Activated CD8-positive, alpha-beta memory T cell treated with anti-CD3 and anti-CD28 coated beads, Interleukin-2, amount 10 ng/mL, durations not matched to agents 7 days and 5 days (primary cell): ENCODE results near the gene NID1. TPM values are rescaled to one million over a fixed set of nuclear protein-coding genes. Genes with fewer than 3 reads are reported as not detected.
"Not testable (repeated sequence)": the region's sequence is repeated elsewhere in the genome, so short reads cannot be mapped to it uniquely, and the experiment has no call there.

Experiments
- ATAC-seq: fragments of 150-1000 bp; cut with Tn5 transposase; one replicate; pipeline ENCODE4 v1.10.0; 2021; ENCODE audit warnings: moderate library complexity
- CTCF ChIA-PET: fragments of 350-600 bp; sonication (Branson Sonifier 250); formaldehyde crosslinking; loops from one replicate; lab custom pipeline; 2021; ENCODE audit warnings: antibody characterized with exemption; lab: Charles Lee
- DNase-seq: peaks from one replicate; pipeline ENCODE4 v3.0.0-alpha.2; 2020
- H3K27ac Mint-ChIP-seq: one replicate; pipeline ENCODE4 v1.8.0; 2021; ENCODE audit warnings: mild to moderate bottlenecking, mixed read lengths
- H3K27me3 Mint-ChIP-seq: one replicate; pipeline ENCODE4 v1.8.0; 2021; ENCODE audit warnings: mixed read lengths
- H3K36me3 Mint-ChIP-seq: one replicate; pipeline ENCODE4 v1.8.0; 2021; ENCODE audit warnings: mild to moderate bottlenecking, mixed read lengths
- H3K4me1 Mint-ChIP-seq: one replicate; pipeline ENCODE4 v1.8.0; 2021; ENCODE audit warnings: mixed read lengths
- H3K4me3 Mint-ChIP-seq: one replicate; pipeline ENCODE4 v1.8.0; 2021; ENCODE audit warnings: mild to moderate bottlenecking, moderate library complexity, mixed read lengths
- H3K9me3 Mint-ChIP-seq: one replicate; pipeline ENCODE4 v1.8.0; 2022; ENCODE audit warnings: low read depth, mixed read lengths
- total RNA-seq, 2 experiments: library from RNA; stranded (reverse); gene quantifications; one replicate each; pipeline ENCODE4 v1.2.3, GENCODE V29; 2021

Gene NID1
- total RNA-seq, 2 experiments from 2014 or later: 0.38 to 0.52 TPM

DNA sequence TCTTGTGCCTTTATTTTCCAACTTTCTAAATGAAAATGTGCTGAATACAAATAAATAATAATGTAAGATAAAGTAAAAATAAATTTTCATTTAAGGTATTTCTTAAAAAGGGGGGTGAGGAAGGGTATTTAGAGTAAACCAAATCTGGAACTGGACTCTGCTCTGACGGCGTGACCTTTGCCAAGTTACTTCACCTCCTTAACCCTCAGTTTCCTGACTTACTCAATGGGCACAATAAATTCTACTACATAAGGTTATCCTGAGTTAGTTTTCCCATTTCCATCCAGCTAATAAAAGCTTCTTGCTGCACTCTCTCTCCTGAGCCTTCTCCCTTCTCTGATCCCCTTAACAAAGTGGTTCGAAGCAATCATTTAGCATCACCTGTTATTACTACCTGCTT lies 93.9 kb downstream of the NID1 start:
- Mint-ChIP-seq H3K27me3 (peaks cover 10% of the 10 kb centered on the region), H3K9me3 (no peaks in the 10 kb centered on the region), H3K4me1 (peaks cover 22% of the 10 kb centered on the region), H3K27ac (peak overlapping the region; percentile 93), H3K4me3 (peak overlapping the region; percentile 68), H3K36me3 (no peaks in the 10 kb centered on the region)
- CTCF ChIA-PET: interaction anchor here (0.7 to 3.8 kb wide), 55 partner anchors 8 to 843 kb away, joined by 3 to 72 read pairs (median 6); partner anchors contain the start of genes B3GALNT2 and LYST
- no peak for DNase-seq
- no peak for ATAC-seq

DNA sequence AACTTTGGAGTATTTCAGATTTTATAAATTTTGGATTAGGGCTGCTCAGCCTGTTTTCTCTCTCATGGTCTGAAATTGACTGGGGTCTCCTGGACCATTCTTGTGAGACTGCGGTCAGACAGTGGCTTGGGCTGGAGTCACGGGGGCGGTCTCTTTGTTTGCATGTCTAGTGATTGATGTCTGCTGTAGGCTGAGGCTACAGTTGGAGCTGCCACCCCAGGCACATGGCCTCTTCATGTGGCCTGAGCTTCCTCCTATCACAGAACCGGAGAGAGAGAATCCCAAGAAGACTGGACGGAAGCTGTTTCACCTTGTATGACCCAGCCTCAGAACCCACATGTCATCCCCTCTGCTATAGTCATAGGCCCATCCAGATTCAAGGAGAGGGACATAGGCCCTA lies 96.1 kb downstream of the NID1 start:
- Mint-ChIP-seq H3K27ac (no peak overlapping the region), H3K4me1 (peaks cover 22% of the 10 kb centered on the region), H3K27me3 (peaks cover 16% of the 10 kb centered on the region), H3K36me3 (no peaks in the 10 kb centered on the region), H3K4me3 (no peak overlapping the region), H3K9me3 (no peaks in the 10 kb centered on the region)
- DNase-seq (no peak), ATAC-seq (no peak)
- CTCF ChIA-PET: interaction anchor here (1.3 to 3.8 kb wide), 2 partner anchors 103 to 455 kb away, joined by 4 to 20 read pairs; no protein-coding TSS in a partner anchor

DNA sequence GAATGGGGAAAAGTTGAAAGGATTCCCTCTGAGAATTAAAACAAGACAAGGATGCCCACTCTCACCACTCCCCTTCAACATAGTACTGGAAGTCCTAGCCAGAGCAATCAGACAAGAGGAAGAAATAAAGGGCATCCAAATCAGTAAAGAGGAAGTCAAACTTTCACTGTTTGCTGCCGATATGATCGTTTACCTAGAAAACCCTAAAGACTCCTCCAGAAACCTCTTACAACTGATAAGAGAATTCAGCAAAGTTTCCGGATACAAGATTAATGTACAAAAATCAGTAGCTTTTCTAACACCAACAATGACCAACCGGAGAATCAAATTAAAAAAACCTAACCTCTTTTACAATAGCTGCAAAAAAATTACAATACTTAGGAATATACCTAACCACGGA lies 98.8 kb downstream of the NID1 start:
- not testable (repeated sequence) for DNase-seq, H3K27ac Mint-ChIP-seq, H3K36me3 Mint-ChIP-seq, H3K9me3 Mint-ChIP-seq, ATAC-seq, H3K4me3 Mint-ChIP-seq, H3K4me1 Mint-ChIP-seq
- CTCF ChIA-PET: interaction anchor here (1.6 kb wide), 1 partner anchor 11 kb away, joined by 3 read pairs; no protein-coding TSS in a partner anchor
- H3K27me3 Mint-ChIP-seq: peaks cover 21% of the 10 kb centered on the region

DNA sequence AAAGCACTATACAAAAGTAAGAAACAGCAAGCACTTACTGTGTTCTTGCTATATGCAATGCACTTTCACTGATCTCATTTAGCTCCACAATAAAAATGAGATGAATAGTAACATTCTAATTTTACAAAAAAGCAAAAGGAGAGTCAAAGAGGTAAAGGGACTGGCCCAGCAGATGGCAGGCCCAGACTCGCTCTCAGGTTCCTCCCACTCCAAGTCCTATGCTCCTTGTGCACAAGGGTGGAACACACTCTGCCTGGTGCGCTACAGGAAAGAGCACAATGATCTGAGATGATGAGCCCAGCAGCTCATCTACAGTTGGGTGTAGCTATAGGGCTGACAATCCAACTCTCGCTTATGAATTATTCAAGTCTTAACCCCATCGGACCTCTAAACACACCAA lies 104.1 kb downstream of the NID1 start:
- H3K9me3 Mint-ChIP-seq: no peaks in the 10 kb centered on the region
- H3K27me3 Mint-ChIP-seq: peaks cover 17% of the 10 kb centered on the region
- no peak for DNase-seq
- peaks cover 3% of the 10 kb centered on the region for H3K36me3 Mint-ChIP-seq
- no peak overlapping the region for H3K27ac Mint-ChIP-seq
- ATAC-seq: no peak
- no peak overlapping the region for H3K4me3 Mint-ChIP-seq
- H3K4me1 Mint-ChIP-seq: peaks cover 1% of the 10 kb centered on the region
- CTCF ChIA-PET: interaction anchor here (0.7 to 9.4 kb wide), 2 partner anchors 11 to 291 kb away, joined by 4 to 68 read pairs; no protein-coding TSS in a partner anchor

DNA sequence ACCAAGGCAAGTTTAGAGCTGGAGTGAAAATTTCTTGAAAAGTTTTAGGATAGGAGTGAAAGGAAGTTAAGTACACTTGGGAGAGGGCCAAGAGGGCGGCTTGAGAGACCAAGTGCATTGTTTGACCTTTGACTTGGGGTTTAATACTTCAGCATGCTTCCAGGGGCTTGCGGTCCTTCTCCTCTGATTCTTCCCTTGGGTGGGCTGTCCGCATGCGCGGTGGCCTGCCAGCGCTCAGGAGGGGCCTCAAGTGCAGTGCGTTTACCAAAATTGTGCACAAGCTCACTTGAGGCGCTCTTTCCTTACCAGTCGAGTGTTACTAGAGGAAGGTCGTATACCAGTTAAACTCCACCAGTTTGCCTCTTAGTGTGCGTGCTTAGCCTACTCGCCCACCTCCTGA lies 106.9 kb downstream of the NID1 start:
- H3K27me3 Mint-ChIP-seq: peaks cover 19% of the 10 kb centered on the region
- no peaks in the 10 kb centered on the region for H3K9me3 Mint-ChIP-seq
- H3K27ac Mint-ChIP-seq: no peak overlapping the region
- ATAC-seq (no peak), DNase-seq (no peak)
- peaks cover 4% of the 10 kb centered on the region for H3K36me3 Mint-ChIP-seq
- no peak overlapping the region for H3K4me3 Mint-ChIP-seq
- peaks cover 28% of the 10 kb centered on the region for H3K4me1 Mint-ChIP-seq
- CTCF ChIA-PET: interaction anchor here (0.7 to 9.4 kb wide), 3 partner anchors 14 to 50 kb away, joined by 3 to 68 read pairs (median 4); no protein-coding TSS in a partner anchor

DNA sequence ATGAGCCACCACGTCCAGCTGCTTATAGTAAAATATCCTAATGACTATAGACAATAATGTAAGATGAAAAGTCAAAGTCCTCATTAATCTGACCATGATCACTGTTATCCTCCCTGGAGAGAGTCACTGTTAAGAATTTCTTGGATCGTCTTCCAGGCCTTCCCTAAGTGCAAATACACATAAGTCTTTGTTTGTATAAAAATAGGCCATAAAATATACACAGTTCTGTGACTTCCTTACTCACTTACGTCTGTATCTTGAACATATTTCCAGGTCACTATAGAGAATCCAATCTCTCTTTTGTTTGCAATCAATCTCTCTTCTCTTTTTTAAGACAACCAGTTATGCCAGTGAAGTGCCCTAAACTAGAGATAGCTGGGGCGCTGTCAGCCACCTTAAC lies 109.1 kb downstream of the NID1 start:
- peaks cover 38% of the 10 kb centered on the region for H3K4me1 Mint-ChIP-seq
- H3K9me3 Mint-ChIP-seq: no peaks in the 10 kb centered on the region
- DNase-seq (no peak), ATAC-seq (no peak)
- peaks cover 18% of the 10 kb centered on the region for H3K27me3 Mint-ChIP-seq
- CTCF ChIA-PET: interaction anchor here (1.4 to 9.4 kb wide), 4 partner anchors 9 to 71 kb away, joined by 3 to 68 read pairs (median 4); no protein-coding TSS in a partner anchor
- H3K36me3 Mint-ChIP-seq: peaks cover 2% of the 10 kb centered on the region
- H3K4me3 Mint-ChIP-seq: no peak overlapping the region
- H3K27ac Mint-ChIP-seq: no peak overlapping the region

DNA sequence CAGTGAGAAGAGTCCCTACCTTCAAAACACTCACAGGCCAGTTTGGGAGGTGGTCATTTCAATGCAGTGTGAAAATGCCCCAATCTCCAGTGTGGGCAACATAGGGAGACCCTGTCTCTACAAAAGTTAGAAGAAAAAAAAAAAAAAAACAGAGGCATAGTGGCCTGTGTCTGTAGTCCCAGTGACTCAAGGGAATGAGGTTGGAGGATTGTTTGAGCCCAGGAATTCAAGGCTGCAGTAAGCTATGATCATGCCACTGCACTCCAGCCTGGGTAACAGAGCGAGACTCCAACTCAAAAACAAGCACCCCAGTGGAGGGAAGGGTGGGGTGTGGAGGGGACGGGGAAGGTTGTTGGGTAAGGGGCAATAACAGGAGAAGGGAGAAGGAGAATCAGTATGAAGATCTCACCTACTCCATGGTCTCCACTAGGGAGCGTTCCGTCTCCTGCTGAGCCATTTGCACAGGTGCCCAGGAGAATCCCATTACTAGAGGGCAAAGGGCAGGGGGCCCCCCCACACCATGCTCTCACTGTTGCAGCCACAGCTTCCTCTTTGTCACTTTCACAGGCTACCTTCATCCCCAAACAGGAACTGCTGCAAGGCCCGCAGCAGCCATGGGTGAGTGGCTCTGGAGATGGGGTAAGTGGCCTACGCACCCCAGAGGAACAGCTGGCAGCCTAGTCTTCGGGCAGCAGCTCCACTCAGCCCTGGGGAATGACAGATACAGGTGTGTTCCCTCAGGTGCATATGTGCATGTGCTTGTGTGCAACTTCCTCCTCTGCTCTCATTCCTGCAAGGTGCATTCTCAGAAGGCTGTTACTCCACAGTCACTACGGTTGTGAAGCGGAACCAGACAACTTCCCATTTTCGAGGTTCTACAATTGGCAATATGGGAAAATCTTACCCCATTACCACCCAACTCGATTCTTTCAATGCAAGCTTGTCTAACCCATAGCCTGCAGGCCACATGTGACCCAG lies 110.3 kb downstream of the NID1 start:
- peak; percentile 78 for DNase-seq
- peaks cover 38% of the 10 kb centered on the region for H3K4me1 Mint-ChIP-seq
- no peak overlapping the region for H3K27ac Mint-ChIP-seq
- peaks cover 2% of the 10 kb centered on the region for H3K36me3 Mint-ChIP-seq
- peaks cover 19% of the 10 kb centered on the region for H3K27me3 Mint-ChIP-seq
- ATAC-seq: peak; percentile 85
- H3K4me3 Mint-ChIP-seq: no peak overlapping the region
- CTCF ChIA-PET: interaction anchor here (0.6 to 9.4 kb wide), 7 partner anchors 8 to 435 kb away, joined by 3 to 68 read pairs (median 3); partner anchors contain the start of gene LYST
- no peaks in the 10 kb centered on the region for H3K9me3 Mint-ChIP-seq

DNA sequence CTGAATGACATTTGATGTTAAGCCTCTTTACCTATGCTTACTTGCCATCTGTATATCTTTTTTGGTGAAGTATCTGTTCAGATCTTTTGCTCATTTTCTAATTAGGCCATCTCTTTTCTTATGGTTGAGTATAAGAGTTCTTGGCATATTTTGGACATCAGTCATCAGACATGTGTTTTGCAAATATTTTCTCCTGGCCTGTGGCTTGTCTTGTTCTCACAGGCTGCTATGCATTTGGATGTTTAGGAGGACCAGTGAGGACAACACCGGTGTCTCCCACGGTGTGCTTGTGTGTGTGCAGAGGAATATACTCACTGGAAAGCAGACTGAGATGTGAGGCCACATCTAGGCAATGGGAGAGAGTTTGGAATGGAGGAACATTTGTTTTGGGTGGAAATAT lies 111.1 kb downstream of the NID1 start:
- CTCF ChIA-PET: interaction anchor here (1.4 to 9.4 kb wide), 3 partner anchors 18 to 88 kb away, joined by 3 to 68 read pairs (median 9); partner anchors contain the start of gene LYST
- ATAC-seq: no peak
- peaks cover 38% of the 10 kb centered on the region for H3K4me1 Mint-ChIP-seq

DNA sequence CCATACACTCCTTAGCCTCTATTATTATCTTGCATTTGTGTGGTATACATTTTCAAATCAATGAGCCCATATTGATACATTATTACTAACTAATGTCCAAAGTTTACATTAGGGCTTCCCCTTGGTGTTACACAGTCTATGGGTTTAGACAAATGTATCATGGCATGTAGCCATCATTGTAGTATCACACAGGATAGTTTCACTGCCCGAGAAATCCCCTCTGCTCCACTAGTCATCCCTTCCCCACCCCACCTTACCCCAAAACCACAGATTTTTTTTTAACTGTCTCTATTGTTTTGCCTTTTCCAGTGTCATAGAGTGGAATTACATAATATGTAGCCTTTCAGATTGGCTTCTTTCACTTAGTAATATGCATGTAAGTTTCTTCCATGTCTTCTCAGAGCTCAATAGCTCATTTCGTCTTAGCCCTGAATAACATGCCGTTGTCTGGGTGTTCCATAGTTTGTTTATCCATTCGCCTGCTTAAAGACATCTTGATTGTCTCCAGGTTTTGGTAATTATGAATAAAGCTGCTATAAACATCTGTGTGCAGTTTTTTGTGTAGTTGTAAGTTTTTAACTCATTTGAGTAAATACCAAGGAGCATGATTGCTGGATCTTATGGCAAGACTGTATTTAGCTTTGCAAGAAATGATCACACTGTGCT lies 111.8 kb downstream of the NID1 start:
- peak; percentile 60 for ATAC-seq
- no peaks in the 10 kb centered on the region for H3K9me3 Mint-ChIP-seq

More for the DNA sequence above, 111.1 kb downstream of the NID1 start:
- Mint-ChIP-seq H3K36me3 (peaks cover 2% of the 10 kb centered on the region), H3K27ac (no peak overlapping the region), H3K27me3 (peaks cover 19% of the 10 kb centered on the region), H3K9me3 (no peaks in the 10 kb centered on the region), H3K4me3 (no peak overlapping the region)
- DNase-seq: no peak

DNA sequence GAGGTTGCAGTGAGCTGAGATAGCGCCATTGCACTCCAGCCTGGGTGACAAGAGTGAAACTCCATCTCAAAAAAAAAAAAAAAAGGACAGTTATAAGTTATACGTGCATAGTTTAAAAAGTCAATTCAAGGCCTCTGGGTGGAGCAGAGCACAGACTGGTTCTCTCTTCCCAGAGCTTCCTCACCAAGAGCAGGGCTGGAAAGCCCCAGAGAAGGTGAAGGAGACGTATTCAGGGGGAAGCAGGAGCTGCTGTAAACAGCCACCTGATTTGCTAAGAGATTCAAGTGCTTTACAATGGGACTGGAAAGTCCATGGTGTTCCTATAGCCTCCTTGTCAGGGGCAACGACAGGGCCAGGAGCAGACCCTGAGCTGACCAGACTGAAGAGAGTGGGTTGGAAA lies 113.2 kb downstream of the NID1 start:
- CTCF ChIA-PET: interaction anchor here (1.1 kb wide), 1 partner anchor 86 kb away, joined by 3 read pairs; the partner anchor contains the start of gene LYST
- H3K27me3 Mint-ChIP-seq: peaks cover 18% of the 10 kb centered on the region

More for the DNA sequence above, 111.8 kb downstream of the NID1 start:
- no peak overlapping the region for H3K27ac Mint-ChIP-seq
- H3K4me1 Mint-ChIP-seq: peaks cover 38% of the 10 kb centered on the region
- DNase-seq: peak; percentile 48
- no peak overlapping the region for H3K4me3 Mint-ChIP-seq
- CTCF ChIA-PET: interaction anchor here (1.4 to 9.4 kb wide), 3 partner anchors 19 to 87 kb away, joined by 3 to 68 read pairs (median 9); partner anchors contain the start of gene LYST
- H3K36me3 Mint-ChIP-seq: peaks cover 2% of the 10 kb centered on the region
- peaks cover 19% of the 10 kb centered on the region for H3K27me3 Mint-ChIP-seq

DNA sequence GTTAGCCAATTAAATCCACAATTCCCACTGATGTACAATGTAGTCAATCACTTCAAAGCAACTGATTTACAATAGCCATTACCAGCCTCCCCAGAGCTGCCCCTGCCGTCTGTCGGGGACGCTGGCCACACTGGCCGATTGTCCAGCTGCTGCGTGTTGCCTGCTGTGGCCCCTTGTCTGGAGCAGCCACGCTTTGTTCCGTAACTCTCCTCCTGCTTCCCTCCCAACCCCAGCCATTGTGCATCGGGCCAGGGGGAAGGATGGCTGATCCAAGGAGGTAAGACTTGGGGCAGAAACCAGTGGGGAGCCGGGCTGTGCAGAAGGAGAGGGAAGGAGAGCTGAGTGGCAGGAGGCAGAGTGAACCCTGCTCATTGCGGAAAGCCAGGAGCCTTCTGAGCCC lies 114.6 kb downstream of the NID1 start:
- ATAC-seq (no peak), DNase-seq (no peak)
- CTCF ChIA-PET: no interaction called here
- peaks cover 13% of the 10 kb centered on the region for H3K27me3 Mint-ChIP-seq
- H3K27ac Mint-ChIP-seq: no peak overlapping the region
- H3K36me3 Mint-ChIP-seq: no peaks in the 10 kb centered on the region
- peaks cover 45% of the 10 kb centered on the region for H3K4me1 Mint-ChIP-seq
- H3K4me3 Mint-ChIP-seq: no peak overlapping the region
- no peaks in the 10 kb centered on the region for H3K9me3 Mint-ChIP-seq

More for the DNA sequence above, 113.2 kb downstream of the NID1 start:
- no peak for DNase-seq
- peaks cover 39% of the 10 kb centered on the region for H3K4me1 Mint-ChIP-seq
- H3K9me3 Mint-ChIP-seq: no peaks in the 10 kb centered on the region
- peaks cover 2% of the 10 kb centered on the region for H3K36me3 Mint-ChIP-seq
- ATAC-seq: no peak
- no peak overlapping the region for H3K4me3 Mint-ChIP-seq
- H3K27ac Mint-ChIP-seq: no peak overlapping the region

DNA sequence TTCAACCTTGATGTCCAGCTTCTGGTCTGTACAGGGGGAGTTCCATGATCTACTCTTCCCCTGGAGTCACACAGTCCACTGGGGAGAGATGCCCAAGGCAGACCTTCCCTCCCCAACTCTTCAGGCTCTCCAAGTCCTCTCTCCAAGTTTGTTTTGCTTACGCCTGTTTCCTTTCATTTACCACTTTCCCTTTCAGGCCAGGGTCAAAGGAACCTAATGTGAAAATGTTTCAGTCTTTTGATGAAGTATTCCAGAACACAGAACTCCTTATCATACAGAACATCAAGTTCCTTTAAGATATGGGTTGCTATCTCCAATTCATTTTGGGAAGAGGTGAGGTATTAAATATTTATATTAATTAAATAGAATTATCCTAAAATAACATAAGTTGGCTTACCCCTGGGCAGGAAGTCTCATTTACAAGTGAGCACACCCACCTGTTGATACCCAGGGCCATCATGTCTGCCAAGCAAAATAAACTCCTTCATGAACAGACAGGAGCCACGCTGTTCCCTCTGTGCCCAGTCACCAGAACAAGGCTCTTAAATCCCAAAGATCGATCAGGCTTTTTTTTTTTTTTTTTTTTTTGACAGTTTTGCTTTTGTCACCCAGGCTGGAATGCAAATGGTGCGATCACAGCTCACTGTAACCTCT lies 116.0 kb downstream of the NID1 start:
- no peak overlapping the region for H3K4me3 Mint-ChIP-seq
- H3K4me1 Mint-ChIP-seq: peaks cover 31% of the 10 kb centered on the region
- DNase-seq (no peak), ATAC-seq (no peak)
- CTCF ChIA-PET: interaction anchor here (1.1 kb wide), 2 partner anchors 8 to 23 kb away, joined by 3 read pairs; no protein-coding TSS in a partner anchor
- no peaks in the 10 kb centered on the region for H3K9me3 Mint-ChIP-seq
- H3K27ac Mint-ChIP-seq: no peak overlapping the region
- no peaks in the 10 kb centered on the region for H3K36me3 Mint-ChIP-seq
- peaks cover 10% of the 10 kb centered on the region for H3K27me3 Mint-ChIP-seq
